ENCODE data around the gene TCF12.

DNA sequence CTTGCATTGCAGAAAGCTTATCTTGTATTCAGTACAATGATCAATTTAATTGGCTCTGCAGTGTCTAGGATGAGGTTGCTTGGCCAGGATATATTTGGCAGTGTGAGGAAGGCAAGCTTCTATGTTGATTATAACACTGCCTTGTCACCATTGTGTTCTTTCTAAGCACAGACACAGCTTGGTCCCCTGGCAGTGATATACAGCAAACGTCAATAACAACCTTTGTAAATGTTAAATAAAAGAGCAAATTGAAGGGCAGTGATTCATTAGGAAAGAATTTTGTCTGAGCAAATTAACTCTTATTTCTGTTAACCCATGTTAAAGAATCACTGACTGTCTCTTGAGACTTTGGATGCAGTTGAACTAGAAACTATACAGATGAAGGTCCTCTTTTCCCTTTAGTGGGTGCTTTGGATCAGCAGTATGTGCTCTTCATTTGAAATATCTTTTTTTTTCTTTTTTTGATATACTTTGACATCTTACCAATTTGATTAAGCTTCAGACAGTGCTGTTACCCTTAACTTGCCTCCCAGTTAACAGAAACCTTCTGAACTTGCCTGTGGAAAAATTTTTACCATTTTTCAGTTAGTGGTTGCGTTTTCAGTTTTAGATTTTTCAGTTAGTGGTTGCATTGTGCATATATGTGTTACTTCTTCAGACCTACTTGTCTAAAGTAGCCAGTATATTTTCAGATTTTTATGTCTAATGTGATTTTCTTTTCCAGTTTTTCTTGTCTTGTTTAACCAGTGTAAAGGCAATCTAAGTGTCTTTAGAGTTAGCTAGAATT, 199.8 kb downstream of the TCF12 start:
- TF ChIP-seq CBX5 (IDR thresholded peaks at IDR 0.05; ENCODE audit: low read depth, low read length) (no peak), MAX (IDR thresholded peaks at IDR 0.05) (no peak), CREB1 (IDR thresholded peaks at IDR 0.05) (no peak), SP1 (IDR thresholded peaks at IDR 0.05; ENCODE audit: low read depth, low read length) (no peak)
